Breast epithelium (tissue), 4 donors: Measurements from ENCODE around the gene RNLS. TPM values are rescaled to one million over a fixed set of nuclear protein-coding genes. Genes with fewer than 3 reads are reported as not detected.

Experiments used
- DNase-seq, 2 donors: peaks; one replicate each; pipeline ENCODE4 v3.0.0-alpha.2; 2019; ENCODE audit warnings: low spot score in 2 of 2
- H3K27ac ChIP-seq, 2 donors: fragments of 200-600 bp; sonication (generic) in 1 of 2; one replicate each; pipeline ENCODE4 v1.5.1; 2016 to 2019; ENCODE audit warnings: mild to moderate bottlenecking in 1 of 2
- H3K27me3 ChIP-seq, 2 donors: fragments of 200-600 bp; sonication (generic) in 1 of 2; one replicate each; pipeline versions ENCODE4 v1.5.1 to v1.6.0; 2017 to 2019; ENCODE audit warnings: control low read depth in 1 of 2, mild to moderate bottlenecking in 1 of 2
- H3K36me3 ChIP-seq: fragments of 200-600 bp; one replicate; pipeline ENCODE4 v1.5.1; 2019
- H3K4me1 ChIP-seq, 2 donors: fragments of 200-600 bp; sonication (generic); one replicate each; pipeline ENCODE4 v1.5.1; 2016 to 2019; ENCODE audit warnings: control low read depth in 1 of 2
- H3K4me3 ChIP-seq, 3 donors: fragments of 200-600 bp; sonication (generic); 1 replicate in 2 of 3; 2 replicates in 1 of 3; pipeline ENCODE4 v1.5.1; 2016 to 2019; ENCODE audit warnings: mild to moderate bottlenecking in 3 of 3, moderate library complexity in 2 of 3
- H3K9me3 ChIP-seq, 2 donors: fragments of 200-600 bp; sonication (generic) in 1 of 2; one replicate each; pipeline ENCODE4 v1.5.1; 2016 to 2019; ENCODE audit warnings: control low read depth in 1 of 2
- CTCF ChIP-seq, 3 donors: fragments of 450-650 bp; IDR thresholded peaks; one replicate each; pipeline ENCODE4 v1.5.1; 2016 to 2017; ENCODE audit warnings: antibody characterized with exemption in 3 of 3, mild to moderate bottlenecking in 3 of 3, moderate library complexity in 3 of 3
- POLR2A ChIP-seq: fragments of 450-650 bp; IDR thresholded peaks from one replicate; pipeline ENCODE4 v1.6.1; 2016; ENCODE audit warnings: antibody characterized with exemption, mild to moderate bottlenecking, moderate library complexity
- POLR2AphosphoS5 ChIP-seq, 3 donors: sonication (generic); formaldehyde crosslinking; IDR thresholded peaks; one replicate each; pipeline ENCODE4 v1.6.1; 2017; ENCODE audit warnings: antibody characterized with exemption in 3 of 3
- intact Hi-C: fragments of 100-400 bp; cut with DNase I; formaldehyde crosslinking; loops from one replicate; pipeline ENCODE4 v1.15.1; 2023; ENCODE audit warnings: low total_unique reads
- total RNA-seq, 3 donors: library from RNA; depleted of rRNA; stranded (reverse); fragments of >200 nt; gene quantifications; one replicate each; pipeline ENCODE4 v1.1.0, GENCODE V29; 2016

The RNLS gene
- total RNA-seq, 3 donors from 2014 or later = 27.9 to 32.1 (median 29.1) TPM

GRCh38 chr10:88512599-88512998 lies 70.5 kb downstream of the RNLS start:
- Histone ChIP-seq H3K27ac (no peak overlapping the region), H3K9me3 (no peaks in the 10 kb centered on the region), H3K36me3 (no peaks in the 10 kb centered on the region), H3K27me3 (no peaks in the 10 kb centered on the region), H3K4me1 (no peaks in the 10 kb centered on the region), H3K4me3 (no peak overlapping the region)
- no peak for TF ChIP-seq POLR2AphosphoS5 (IDR thresholded peaks at IDR 0.05)
- no peak for TF ChIP-seq CTCF (IDR thresholded peaks at IDR 0.05)
- TF ChIP-seq POLR2A = no peak
- intact Hi-C loops = no loop called here
- DNase-seq = no peak

GRCh38 chr10:88508796-88509195 lies 74.3 kb downstream of the RNLS start:
- Histone ChIP-seq H3K9me3 (no peaks in the 10 kb centered on the region), H3K4me1 (no peaks in the 10 kb centered on the region), H3K27ac (no peak overlapping the region), H3K36me3 (no peaks in the 10 kb centered on the region), H3K4me3 (no peak overlapping the region), H3K27me3 (no peaks in the 10 kb centered on the region)
- intact Hi-C loops = no loop called here
- no peak for DNase-seq
- no peak for TF ChIP-seq POLR2A

GRCh38 chr10:88507826-88508453 lies 75.2 kb downstream of the RNLS start:
- H3K27ac ChIP-seq = no peak overlapping the region

GRCh38 chr10:88507404-88507803 lies 75.7 kb downstream of the RNLS start:
- Histone ChIP-seq H3K4me3 (no peak overlapping the region), H3K4me1 (no peaks in the 10 kb centered on the region), H3K36me3 (no peaks in the 10 kb centered on the region), H3K9me3 (no peaks in the 10 kb centered on the region), H3K27me3 (no peaks in the 10 kb centered on the region), H3K27ac (no peak overlapping the region)
- TF ChIP-seq POLR2AphosphoS5 (IDR thresholded peaks at IDR 0.05) = no peak
- intact Hi-C loops = no loop called here
- no peak for DNase-seq

More at GRCh38 chr10:88507826-88508453, 75.2 kb downstream of the RNLS start:
- no peaks in the 10 kb centered on the region for H3K9me3 ChIP-seq
- H3K27me3 ChIP-seq = no peaks in the 10 kb centered on the region
- H3K4me3 ChIP-seq = no peak overlapping the region
- TF ChIP-seq CTCF (IDR thresholded peaks at IDR 0.05) = no peak
- TF ChIP-seq POLR2A = no peak
- no peak for TF ChIP-seq POLR2AphosphoS5 (IDR thresholded peaks at IDR 0.05)
- intact Hi-C loops = no loop called here
- no peak for DNase-seq
- H3K4me1 ChIP-seq = no peaks in the 10 kb centered on the region
- H3K36me3 ChIP-seq = no peaks in the 10 kb centered on the region

- Histone ChIP-seq H3K27ac (no peak overlapping the region), H3K4me3 (no peak overlapping the region), H3K36me3 (no peaks in the 10 kb centered on the region), H3K27me3 (no peaks in the 10 kb centered on the region), H3K4me1 (no peaks in the 10 kb centered on the region), H3K9me3 (no peaks in the 10 kb centered on the region)
- intact Hi-C loops = no loop called here
- no peak for TF ChIP-seq POLR2A
- no peak for TF ChIP-seq POLR2AphosphoS5 (IDR thresholded peaks at IDR 0.05)
- no peak for TF ChIP-seq CTCF (IDR thresholded peaks at IDR 0.05)
- no peak for DNase-seq
These were observed 77.4 kb downstream of the RNLS start for GRCh38 chr10:88505680-88506215.

GRCh38 chr10:88505265-88505664 lies 77.9 kb downstream of the RNLS start:
- no peak for TF ChIP-seq POLR2AphosphoS5 (IDR thresholded peaks at IDR 0.05)
- TF ChIP-seq CTCF (IDR thresholded peaks at IDR 0.05) = no peak
- no peak for DNase-seq
- H3K9me3 ChIP-seq = no peaks in the 10 kb centered on the region
- intact Hi-C loops = no loop called here
- no peak overlapping the region for H3K4me3 ChIP-seq
- no peaks in the 10 kb centered on the region for H3K27me3 ChIP-seq
- no peak overlapping the region for H3K27ac ChIP-seq
- no peaks in the 10 kb centered on the region for H3K36me3 ChIP-seq
- no peaks in the 10 kb centered on the region for H3K4me1 ChIP-seq
